ENCODE measurements around the gene RNF213.

The RNF213 gene

DNA sequence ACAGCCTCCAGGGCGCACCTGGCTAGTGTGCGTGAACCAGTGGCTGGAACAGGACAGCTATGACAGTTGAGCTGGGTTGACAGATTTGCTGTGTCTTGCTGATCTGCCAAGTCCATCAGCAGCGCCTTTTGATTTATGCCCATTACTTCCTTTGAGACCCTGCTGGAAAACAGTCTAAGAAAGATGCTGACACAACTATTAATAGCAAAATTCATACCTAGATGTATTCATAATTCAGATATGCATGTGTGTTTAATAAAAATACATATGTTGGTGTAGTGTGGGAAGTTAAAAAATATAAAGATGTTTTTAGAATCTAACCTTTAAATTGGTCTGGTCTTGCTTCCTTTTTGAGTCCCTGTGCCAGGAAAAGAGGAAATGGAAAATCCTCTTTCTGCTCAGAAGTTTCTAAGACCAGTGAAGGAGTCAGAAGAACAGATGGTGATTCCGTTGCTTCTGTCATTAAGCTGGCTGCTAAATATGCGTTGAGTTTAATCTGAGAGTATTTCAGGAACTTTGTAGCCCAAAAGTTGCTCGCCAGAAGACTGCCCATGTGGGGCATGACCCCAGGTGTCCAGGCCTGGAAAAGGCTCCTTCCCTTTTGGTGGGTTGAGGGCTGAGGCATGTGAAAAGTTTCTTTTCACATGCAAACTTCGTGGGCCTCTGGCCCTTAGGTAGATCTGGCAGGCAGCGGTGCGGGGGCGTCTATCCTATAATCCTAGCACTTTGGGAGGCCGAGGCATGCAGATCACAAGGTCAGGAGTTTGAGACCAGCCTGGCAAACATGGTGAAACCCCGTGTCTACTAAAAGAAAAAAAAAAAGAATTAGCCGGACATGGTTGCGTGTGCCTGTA lies 114.3 kb downstream of the RNF213 start:
- DNase-seq: no peak

DNA sequence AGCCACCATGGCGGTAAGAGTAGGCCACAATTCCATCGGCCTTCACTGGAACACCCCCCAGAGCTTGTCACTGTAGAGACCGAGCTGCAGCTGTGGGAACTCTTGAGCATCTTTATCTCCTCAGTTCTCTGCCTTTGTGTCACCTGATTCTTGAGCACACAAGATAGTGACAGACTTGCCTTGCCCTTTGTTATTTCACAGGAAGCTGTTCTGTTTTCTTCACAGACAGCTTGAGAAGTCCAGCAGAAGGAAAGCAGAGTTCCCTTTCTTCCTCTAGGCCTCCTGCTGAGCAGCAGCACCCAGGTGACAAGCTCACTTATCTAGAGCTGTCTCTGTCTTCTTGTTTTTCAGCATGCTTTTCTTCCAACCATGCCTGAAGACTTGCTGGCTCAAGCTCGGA lies 115.9 kb downstream of the RNF213 start:
- DNase-seq: no peak

DNA sequence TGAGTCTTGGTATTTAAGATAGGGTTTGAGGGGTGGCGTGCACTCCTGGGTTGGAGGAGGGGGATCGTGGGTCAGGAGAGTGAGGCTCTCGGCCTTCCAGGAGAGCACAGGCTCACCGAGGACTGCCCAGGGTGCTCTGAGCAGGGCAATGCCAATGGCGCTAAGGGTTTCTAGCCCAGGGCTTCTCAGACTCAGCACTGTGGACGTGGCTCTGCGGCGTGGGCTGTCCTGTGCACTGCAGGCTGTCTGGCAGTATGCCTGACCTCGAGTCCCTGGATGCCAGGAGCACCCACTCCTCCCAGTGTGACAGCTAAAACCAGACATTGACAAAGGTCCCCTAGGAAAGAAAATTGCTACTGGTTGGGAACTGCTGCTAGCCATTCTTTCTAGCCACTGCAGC lies 117.1 kb downstream of the RNF213 start:
- DNase-seq: no peak

DNA sequence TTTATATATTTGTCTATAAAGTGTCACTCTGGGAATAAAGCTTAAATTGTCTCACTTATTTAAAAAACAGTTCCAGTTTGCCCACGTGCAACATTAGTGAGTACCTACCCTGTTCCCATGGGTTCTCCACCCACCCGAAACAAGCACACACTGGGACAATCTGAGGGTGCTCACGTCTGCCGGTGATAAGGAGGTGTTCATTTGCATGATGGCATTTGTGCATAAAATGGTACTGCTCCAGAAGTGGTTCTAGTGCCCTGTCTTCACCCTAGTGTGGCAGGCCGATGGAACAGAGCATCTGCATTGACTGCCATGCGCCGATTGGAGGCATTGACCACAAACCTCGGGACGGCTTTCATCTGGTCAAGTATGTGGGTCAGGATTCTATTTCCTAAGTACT lies 118.7 kb downstream of the RNF213 start:
- DNase-seq: no peak

DNA sequence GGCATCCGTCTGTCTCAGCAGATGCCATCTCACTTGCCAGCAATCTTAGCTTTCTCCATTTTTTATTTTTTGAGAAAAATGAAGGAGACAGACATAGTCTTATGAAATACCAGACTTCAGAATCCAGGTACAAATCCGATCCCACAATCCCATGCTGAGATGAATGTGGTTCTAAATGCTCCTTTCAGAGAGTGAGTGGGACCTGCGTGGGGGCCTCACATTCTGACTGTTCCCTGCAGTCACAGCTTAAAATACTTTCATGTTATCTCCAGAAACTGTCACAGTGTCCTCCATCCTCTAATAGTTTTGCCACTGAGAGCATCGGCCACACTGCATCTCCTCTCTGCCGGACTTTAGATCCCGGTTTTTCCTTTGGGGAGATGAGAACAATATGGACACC lies 119.4 kb downstream of the RNF213 start:
- no peak for DNase-seq

DNA sequence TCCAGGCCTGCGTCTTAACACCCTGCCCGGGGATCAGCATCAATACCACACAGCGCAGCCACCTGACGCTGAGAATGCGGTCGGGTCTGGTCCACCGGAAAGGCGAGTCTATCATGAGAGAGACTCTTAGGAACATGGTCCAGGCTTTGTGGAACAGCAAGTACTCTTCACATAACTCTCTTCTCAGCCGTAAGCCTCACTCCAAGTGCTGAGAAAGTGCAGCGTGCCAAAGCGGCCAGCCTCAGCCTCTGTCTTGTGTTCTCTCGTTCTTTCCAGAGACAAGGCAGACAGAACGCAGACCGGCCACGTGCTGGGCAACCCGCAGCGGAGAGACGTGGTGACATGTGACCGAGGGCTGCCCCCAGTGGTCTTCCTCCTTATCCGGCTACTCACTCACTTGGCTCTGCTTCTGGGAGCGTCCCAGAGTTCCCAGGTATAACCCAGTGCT lies 119.9 kb downstream of the RNF213 start:
- DNase-seq: no peak

DNA sequence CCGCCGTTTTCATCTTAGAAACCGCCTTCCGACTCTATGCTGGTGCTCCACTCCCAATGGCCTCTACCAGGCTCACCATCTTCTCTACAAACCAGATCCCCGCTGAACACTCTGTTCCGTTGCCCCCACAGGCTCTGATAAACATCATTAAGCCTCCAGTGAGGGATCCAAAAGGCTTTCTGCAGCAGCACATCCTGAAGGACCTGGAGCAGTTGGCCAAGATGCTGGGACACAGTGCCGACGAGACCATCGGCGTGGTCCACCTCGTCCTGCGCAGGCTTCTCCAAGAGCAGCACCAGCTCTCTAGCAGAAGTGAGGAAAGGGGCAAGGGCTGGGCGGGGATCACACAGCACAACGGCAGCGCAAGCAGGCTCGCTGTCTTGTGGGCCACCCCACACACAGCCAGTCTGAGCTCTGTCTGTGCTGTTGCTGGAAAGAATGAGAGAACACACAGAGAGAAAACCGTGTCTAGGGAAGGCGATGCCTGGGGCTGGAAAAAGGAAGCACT lies 120.8 kb downstream of the RNF213 start:
- no peak for DNase-seq

DNA sequence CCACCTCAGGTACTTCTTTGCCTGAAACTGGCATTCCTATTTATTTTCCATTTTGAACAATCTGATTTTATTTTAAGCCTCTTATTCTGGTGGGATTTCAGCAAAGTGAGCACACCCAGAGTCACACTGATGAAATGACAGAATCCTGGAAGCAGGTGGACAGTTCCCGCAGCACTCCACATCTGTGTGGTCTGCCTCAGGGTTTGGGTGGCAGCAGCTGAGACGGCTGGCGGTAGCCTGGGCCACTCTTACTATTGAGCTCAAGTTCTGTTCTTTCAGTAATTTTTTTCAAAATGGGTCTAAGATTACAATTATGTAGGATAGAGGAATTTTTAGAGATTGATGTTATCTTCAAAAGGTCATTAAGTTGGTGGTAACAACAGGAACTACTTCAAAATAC lies 121.8 kb downstream of the RNF213 start:
- DNase-seq: no peak

DNA sequence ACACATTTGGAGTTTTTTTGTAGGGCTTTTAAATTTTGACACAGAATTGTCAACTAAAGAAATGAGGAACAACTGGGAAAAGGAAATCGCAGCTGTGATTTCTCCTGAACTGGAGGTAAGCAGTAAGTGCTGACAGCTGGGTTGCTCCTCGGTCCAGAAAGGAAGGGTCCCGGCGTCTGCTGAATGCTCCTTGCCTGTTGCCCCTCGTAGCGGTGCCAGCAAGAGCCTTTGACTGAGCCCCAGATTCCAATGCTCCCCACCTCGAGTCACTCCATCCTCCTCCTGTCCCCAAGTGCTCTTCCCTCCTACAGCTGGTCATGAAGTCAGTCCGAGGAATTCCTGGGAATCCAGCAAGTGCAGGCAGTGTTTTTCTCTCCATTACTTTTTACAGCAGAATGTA lies 122.3 kb downstream of the RNF213 start:
- DNase-seq: no peak

DNA sequence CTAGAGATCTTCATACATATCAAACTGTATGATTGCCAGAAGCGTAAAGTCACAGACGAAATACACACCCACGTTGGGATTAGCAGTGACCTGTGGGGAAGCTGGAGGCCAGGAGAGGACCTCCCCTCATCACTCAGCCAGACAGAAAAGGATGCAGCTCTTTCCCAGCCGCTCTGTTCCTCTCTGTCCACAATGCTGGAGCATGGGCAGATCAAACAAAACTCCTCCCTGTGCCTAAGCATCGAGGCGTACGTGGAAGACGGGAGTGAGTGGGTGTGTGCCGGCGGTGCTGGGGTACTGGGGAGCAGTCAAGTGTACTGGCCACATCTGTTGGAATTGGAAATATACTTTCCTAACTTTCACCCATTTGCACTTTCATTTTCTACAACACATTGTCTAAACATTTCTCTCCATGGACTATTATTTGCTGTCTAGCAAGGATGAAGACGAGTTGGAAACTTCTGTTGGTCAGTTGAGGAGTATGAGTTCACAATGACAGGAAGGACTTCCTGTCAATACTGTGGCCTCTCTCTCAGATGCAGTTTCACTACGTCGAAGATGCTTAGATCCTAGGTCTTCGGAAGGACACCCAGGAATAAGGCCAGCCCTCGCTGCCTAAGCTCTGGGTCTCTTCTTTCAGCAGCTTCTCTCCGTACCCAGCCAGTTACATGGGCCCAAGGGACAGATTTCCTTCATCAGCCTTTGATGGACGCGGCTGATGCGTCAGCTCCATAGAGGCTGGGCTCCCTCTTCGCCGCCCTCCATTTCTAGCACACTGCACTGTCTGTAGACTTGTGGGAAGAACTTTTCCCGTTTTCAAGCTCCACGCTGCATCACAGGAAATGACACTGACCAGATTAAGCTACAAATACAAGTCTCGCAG lies 123.7 kb downstream of the RNF213 start:
- no peak for DNase-seq

DNA sequence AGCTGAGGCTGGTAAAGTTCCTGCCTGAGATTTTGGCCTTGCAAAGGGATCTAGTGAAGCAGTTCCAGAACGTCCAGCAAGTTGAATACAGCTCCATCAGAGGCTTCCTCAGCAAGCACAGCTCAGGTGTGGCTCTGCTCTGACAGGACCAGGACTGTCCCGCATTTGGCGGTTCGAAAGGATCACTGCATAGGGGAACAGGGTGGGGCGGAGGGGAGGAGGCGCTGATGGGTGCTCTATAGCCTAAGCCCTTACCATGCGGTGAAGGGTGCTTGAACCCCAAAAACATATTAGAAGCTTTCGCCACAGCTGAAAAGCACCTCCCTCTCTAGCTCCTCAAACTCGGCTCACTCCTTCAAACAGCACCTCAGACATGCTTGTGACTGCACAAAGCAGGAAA lies 124.4 kb downstream of the RNF213 start:
- no peak for DNase-seq

DNA sequence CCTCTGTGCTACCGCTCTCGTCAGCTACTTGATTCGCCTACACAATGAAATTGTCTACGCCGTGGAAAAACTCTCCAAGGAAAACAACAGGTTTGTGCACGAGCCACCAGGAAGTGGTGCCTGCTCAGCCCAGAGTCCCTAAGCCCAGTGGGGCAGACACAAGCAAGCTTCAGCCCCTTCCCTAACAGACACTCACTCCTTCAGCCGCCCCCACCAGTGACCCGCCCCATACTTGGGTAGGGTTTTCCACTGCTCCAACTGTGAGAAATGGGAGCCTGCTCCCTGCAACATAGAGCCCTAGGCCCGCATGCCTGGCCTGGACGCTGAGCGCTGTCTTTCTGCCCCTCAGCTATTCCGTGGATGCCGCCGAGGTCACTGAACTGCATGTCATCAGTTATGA lies 125.7 kb downstream of the RNF213 start:
- DNase-seq: no peak

DNA sequence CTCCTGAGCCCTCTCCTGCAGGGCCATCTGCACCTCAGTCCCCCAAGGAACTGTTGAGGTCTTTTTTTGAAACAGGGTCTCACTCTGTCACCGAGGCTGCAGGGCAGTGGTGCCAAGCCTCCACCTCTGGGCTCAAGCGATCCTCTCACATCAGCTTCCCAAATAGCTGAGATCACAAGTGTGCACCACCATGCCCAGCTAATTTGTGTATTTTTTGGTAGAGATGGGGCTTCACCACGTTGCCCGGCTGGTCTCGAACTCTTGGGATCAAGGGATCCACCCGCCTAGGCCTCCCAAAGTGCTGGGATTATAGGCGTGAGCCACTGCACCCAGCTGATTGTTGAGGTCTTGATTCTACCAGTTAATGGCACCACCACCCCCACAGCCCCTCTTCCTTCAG lies 126.4 kb downstream of the RNF213 start:
- DNase-seq: no peak

DNA sequence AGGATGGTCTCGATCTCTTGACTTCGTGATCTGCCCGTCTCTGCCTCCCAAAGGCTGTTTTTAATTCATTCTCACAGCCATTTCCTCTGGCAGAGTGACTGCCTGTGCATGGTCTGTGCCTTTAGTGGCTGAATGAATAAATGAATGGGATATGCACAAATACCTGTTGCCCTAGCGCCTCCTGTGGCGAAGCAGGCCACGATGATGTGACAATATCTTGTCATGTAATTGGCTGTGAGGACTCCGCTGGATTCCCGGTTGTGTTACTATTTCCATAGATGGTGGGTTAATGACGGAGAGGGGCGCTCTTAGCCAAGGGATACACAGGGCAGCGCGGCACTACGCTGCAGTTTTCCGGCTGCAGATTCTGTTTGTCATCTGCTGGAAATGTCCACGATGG lies 127.5 kb downstream of the RNF213 start:
- peak; percentile 7 for DNase-seq

DNA sequence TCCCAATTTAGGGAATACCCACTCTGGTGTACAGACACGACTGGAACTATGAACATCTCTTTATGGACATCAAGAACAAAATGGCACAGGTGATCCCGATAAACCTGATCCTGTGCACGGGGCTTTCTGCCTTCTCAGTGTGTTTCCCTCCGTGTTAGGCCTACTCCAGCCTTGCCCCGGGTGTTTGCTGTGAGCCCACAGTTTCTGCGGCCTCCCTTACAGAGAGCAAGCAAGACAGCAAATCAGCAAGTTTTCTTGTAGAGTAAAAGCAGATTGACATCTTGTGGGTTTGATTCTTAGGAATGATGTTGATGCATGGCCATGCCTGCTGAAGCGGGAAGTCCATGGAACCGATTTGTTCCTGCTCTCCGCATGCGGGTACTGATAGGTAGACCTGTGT lies 127.9 kb downstream of the RNF213 start:
- DNase-seq: no peak

DNA sequence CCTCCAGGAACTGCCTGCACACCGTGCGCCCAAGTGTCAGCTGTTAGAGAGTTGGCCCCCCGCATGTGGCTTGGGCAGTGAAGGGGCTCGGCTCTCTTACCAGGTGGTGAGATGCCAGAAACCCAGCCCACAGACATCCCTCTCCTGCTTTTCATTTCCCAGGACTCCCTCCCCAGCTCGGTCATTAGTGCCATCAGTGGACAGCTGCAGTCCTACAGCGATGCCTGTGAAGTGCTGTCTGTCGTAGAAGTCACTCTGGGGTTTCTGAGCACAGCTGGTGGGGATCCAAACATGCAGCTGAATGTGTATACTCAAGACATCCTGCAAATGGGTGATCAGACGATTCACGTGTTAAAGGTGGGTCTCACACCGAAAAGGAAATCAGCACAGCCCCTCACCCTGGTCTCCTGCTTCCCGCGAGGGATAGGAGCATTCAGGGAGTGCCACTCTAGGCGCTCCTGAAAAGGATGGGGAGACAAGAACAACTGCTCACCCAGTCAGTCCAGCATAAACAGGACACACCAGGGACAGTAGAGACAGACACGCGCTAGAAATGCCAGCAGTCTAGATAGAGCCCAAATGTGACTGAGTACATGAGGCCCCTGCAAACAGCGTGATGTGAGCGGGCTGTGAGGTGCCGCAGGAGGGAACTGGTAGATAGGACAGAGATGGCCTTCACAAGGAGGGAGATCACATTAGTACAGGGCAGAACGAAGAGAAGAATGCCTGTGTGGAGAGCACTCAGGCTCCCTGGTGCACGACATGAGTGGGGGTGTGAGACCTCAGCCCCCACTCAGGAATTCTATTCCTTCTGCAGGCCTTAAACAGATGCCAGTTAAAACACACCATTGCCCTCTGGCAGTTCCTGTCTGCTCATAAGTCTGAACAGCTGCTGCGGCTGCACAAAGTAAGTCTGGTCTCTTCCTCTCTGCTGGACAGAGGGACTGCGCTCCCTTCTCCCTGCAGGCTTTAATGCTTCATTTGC lies 128.7 kb downstream of the RNF213 start:
- DNase-seq: no peak

DNA sequence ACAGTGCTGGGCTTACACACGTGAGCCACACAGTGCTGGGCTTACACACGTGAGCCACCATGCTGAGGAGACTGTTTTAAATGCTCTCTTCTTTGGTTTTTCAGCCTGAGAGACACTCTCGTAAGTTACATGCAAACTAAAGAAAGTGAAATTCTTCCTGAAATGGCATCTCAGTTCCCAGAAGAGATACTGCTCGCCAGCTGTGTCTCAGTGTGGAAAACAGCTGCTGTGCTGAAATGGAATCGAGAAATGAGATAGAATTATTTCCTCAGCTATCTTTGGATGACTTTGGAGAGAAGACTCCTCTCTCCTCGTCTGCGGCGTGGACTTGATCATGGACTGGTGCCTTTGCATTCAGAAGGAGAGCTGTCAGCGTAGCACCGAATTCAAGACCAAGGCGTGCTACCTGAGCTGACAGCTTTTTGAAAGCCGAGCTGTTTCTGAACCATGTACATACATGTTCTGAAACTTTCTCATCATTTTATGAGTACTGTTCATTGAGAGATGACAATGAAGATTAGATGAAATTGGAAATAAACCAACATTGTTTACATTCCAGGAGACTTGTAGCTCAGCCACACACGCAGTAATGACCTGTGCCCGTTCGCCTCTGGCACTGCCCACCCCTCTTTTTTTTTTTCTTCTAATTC lies 132.7 kb downstream of the RNF213 start:
- DNase-seq: no peak

DNA sequence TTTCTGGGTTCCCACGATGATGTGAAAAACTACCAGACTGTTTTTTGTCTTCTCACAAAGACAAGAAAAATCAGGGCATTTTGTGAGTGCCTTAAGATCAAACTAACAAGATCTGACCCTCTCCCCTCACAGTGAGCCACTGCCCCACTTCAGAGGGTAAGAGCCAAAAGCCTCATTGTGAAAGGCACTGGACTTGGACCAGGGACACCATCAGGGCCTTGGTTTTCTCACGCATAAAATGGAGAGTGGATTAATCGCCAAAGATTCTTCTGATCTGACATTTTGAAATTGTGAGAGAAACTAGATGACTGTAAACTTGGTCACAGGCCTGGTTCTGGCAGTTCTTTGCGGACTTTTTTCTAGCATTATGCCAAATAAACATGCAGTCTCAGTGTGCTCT lies 133.3 kb downstream of the RNF213 start:
- no peak for DNase-seq

DNA sequence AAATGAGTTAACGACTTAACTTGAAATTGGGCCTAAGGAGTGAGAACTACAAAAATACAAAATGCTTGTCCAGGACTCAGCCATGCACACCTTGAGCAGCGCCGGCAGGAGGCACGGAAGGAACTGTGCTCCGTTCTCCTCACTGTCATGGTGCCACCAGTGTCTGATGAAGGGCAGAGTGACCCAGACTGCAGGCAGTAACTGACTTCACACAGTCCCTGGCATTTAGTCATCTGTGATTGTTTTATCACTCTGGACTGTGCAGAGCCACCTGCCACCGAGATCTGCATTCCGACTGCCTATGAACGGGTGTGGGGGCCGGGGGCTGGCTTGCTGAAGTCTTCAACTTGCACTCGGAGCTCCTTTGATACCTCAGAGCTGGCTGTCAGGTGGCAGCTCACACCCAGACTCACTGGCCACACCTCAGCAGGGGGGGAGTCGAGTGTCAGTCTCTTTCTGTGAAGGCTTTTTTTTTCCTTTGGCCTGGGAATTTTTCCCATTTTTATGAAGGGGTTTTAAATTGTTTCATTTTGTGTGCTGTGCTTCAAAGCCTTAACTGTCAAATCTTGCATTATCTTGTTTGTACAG lies 134.1 kb downstream of the RNF213 start:
- no peak for DNase-seq

DNA sequence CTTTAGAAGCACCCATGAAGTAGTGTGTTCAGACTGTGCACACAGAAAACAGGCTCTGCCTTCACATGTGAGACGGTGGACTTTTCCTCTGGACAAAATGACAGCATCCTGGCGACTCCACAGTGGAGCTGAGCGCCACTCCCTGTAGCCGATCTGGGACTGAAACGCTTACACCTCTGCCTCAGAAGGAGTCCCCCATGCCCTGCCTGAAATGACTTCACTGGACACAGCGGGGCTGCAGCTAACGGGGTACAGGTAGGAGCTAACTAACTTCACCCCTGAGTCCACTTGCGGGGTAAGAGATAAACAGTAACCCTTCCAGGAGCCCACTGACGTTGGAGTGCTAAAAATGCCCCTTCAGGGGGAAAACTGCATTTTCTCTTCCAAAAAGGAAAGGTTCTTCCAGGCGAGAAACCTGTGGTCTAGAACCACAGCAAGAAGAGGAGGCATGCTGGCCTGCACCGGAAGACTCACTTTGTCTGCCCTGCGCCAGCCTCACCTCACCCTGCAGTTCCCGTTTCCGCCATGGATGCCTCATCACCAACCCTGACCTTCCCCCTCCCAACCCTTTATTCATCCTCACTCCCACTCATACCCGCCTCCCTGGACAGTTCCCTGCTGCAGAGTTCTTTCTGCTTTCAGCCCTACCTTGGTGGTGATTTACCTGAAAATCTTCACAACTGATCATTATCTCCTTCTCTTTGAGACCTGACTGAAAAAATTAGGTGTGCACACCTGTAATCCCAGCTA lies 134.9 kb downstream of the RNF213 start:
- no peak for DNase-seq
